NCI-H1417 treated with DMSO at 0.1 percent for 48 hours (cell line): Measurements from ENCODE around the gene RNF121.

Experiments
- DNase-seq: peaks from one replicate; lab custom pipeline; 2025; lab: John Stamatoyannopoulos, UW

RNF121 gene

GRCh38 chr11:71935338-71935925 lies 6.6 kb downstream of the RNF121 start:
- no peak for DNase-seq

GRCh38 chr11:71936825-71937224 lies 8.0 kb downstream of the RNF121 start:
- no peak for DNase-seq

- DNase-seq, result no peak
Measured at GRCh38 chr11:71937826-71938225, 9.0 kb downstream of the RNF121 start.

GRCh38 chr11:71940561-71941219 lies 11.8 kb downstream of the RNF121 start:
- DNase-seq, result no peak

GRCh38 chr11:71946144-71946571 lies 17.3 kb downstream of the RNF121 start:
- no peak for DNase-seq

GRCh38 chr11:71947498-71947897 lies 18.7 kb downstream of the RNF121 start:
- DNase-seq, result no peak

- no peak for DNase-seq
Measured at GRCh38 chr11:71948314-71949027, 19.6 kb downstream of the RNF121 start.

- no peak for DNase-seq
Measured at GRCh38 chr11:71949034-71949433, 20.2 kb downstream of the RNF121 start.

GRCh38 chr11:71951741-71952310 lies 23.0 kb downstream of the RNF121 start:
- DNase-seq, result no peak

- DNase-seq, result no peak
Measured at GRCh38 chr11:71955898-71956456, 27.1 kb downstream of the RNF121 start.

- DNase-seq, result no peak
Measured at GRCh38 chr11:71962428-71963038, 33.7 kb downstream of the RNF121 start.

- DNase-seq, result no peak
Measured at GRCh38 chr11:71963468-71963867, 34.6 kb downstream of the RNF121 start.

GRCh38 chr11:71964641-71965040 lies 35.8 kb downstream of the RNF121 start:
- no peak for DNase-seq

GRCh38 chr11:71971680-71972079 lies 42.8 kb downstream of the RNF121 start:
- DNase-seq, result no peak

- no peak for DNase-seq
Measured at GRCh38 chr11:71976551-71976950, 47.7 kb downstream of the RNF121 start.

GRCh38 chr11:71977090-71977489 lies 48.2 kb downstream of the RNF121 start:
- DNase-seq, result no peak

GRCh38 chr11:71977743-71978418 lies 49.0 kb downstream of the RNF121 start:
- no peak for DNase-seq

- no peak for DNase-seq
Measured at GRCh38 chr11:71979094-71979493, 50.2 kb downstream of the RNF121 start.

- no peak for DNase-seq
Measured at GRCh38 chr11:71979602-71980001, 50.8 kb downstream of the RNF121 start.

- no peak for DNase-seq
Measured at GRCh38 chr11:71986131-71986530, 57.3 kb downstream of the RNF121 start.

GRCh38 chr11:71987521-71987920 lies 58.7 kb downstream of the RNF121 start:
- no peak for DNase-seq

- no peak for DNase-seq
Measured at GRCh38 chr11:71988050-71988449, 59.2 kb downstream of the RNF121 start.
